GM19372 (cell line): ENCODE results near the gene STOX1.
"Not testable (repeated sequence)": the region's sequence is repeated elsewhere in the genome, so short reads cannot be mapped to it uniquely, and the experiment has no call there.

Experiments
- ATAC-seq: cut with Tn5 transposase; IDR thresholded peaks from one replicate; pipeline ENCODE4 v1.9.1; 2021; ENCODE audit warnings: mild to moderate bottlenecking, low read depth, moderate library complexity; ENCODE audit not compliant: unreplicated experiment

Gene STOX1

DNA sequence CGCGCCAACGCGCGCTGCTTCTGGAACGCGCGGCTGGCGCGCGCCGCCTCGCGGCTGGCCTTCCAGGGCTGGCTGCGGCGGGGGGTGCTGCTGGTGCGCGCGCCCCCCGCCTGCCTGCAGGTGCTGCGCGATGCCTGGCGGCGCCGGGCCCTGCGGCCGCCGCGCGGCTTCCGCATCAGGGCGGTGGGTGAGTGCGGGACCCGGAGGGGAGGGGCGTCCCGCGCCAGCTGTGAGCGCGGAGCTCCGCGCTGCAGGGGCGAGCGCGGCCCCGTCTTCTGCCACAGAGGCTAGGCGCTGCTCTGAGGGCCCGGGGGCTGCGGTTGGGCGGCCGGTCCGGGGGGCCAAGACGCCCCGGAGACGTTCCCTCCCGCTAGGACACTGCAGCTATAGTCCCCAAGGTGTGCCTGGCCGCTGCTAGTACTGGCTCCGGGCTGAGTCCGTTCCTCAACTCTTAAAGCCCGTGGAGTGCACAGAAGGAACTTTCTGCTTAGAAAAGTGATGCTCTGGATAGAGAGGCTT, 811 bp downstream of the STOX1 start:
- peak; percentile 46 for ATAC-seq

DNA sequence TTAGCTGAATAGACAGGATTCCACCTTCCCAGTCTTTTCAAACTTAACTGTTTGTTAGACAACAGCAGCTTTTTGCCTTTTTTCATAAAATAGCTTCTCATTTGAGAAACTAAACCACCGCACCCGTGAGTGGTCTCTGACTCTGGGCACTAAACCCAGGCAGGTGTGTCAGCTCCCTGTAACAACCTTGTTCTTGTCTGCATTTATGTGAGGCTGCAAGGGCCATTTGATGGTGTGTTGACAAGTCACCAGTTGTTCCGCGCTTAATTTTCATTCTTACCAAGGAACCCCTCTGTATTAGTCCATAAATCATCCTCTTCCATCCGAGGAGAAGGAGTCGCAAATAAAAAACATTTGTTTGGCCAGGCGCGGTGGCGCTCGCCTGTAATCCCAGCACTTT, 1.5 kb downstream of the STOX1 start:
- ATAC-seq, result no peak

DNA sequence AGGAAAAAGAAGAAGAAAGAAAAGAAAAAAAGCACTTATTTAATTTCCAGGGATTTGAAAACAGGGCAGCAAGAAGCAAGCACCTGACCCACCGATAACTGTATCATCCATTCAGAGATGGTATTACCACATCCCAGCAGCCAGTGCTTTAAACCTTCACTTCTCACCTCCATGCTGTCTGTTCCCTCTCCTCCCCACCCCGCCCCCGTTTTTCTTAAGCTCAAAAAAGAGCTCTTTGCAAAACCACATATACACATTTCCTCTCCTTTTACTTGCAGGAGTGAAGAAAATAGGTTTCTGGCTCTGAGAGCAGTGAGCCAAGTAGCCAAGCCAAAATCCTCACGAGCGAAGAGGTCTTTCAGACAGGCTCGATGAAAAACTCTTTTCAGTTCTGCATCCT, 2.2 kb downstream of the STOX1 start:
- no peak for ATAC-seq

DNA sequence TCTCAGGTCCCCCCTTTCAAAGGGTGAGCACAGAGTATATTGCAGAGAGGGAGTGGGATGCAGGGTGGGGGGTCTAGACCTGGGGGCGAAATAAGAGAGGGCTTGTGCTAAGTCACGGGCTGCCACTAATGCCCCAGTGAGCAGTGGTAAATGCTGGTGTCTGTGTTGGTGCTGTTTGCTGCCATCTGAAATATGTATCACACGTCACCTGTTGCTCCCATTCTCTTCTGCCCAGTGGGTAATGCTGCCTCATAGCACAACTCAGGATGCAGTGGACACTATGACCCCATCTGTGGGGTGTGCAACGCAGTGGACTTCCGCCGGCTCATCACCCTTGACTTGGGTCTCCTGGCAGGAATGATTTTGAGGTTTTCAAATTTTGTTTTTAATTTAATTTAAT, 2.6 kb downstream of the STOX1 start:
- ATAC-seq, result no peak

DNA sequence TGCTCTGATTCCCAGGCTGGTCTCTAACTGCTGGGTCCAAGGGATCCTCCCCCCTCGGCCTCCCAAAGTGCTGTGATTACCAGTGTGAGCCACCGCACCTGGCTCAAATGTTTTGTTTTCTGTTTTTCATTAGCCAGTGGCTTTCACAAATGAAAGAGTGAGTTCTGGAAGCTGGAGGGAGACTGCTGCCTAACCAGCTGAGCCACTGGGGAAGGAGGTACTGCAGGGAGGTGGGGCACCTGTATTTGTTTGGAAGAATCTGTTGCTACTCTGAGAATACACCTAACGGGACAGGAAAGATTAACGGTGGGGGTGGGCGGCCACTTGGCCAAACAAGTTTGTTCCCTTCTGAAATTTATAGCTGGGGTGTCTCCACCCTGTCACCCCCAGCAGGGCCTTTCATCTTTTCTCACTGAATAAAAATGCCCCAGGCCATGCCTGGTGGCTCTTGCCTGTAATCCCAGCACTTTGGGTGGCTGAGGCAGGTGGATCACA, 4.7 kb downstream of the STOX1 start:
- no peak for ATAC-seq

DNA sequence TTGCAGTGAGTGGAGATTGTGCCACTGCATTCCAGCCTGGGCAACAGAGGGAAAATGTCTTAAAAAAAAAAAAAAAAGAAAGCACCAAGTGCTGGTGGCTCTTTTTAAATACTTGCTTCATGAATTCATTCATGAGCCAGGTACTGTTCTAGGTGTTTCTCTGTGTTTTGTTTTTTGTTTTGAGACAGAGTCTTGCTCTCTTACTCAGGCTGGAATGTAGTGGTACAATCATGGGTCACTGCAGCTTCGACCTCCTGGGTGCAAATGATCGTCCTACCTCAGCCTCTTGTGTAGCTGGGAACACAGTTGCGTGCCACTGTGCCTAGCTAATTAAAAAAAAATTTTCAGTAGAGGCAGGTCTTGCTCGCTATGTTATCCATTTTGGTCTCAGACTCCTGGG, 5.3 kb downstream of the STOX1 start:
- ATAC-seq, result no peak

DNA sequence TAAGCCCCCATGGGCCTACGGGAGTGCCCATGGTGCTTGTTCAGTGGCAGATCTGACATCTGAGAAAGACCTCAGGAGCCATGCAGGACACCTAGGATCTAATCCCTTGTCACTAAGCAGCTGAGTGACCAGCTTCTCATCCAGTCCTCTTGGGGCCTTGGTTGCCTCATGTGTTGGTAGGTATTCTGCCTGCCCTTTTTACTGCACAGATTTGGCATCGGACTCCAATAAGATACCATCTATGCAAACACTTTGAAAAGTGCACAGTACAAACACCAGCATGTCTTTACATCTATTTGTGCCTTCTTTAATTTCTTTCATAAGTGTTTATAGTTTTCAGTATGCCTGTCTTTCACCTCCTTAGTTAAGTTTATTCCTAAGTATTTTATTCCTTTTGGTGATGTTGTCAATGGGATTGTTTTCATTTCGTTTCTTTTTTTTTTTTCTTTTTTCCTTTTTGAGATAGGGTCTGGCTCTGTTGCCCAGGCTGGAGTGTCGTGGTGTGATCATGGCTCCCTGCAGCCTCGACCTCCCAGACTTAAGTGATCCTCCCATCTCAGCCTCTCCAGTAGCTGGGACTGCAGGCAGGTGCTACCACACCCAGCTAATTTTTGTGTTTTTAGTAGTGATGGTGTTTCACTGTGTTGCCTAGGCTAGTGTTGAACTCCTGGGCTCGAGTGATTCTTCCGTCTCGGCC, 10.4 kb downstream of the STOX1 start:
- ATAC-seq, result no peak

DNA sequence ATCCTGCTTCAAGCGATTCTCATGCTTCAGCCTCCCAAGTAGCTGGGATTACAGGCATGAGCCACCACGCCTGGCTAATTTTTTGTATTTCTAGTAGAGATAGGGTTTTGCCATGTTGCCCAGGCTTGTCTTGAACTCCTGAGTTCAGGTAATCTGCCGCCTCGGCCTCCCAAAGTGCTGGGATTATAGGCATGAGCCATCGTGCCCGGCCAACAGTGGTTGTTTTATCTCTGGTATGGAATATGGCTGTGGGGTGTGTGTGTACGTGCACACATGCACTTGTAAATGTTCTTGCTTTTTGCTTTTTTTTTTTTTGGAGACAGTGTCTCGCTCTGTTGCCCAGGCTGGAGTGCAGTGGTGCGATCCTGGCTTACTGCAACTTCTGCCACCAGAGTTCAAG, 13.3 kb downstream of the STOX1 start:
- not testable (repeated sequence) for ATAC-seq

DNA sequence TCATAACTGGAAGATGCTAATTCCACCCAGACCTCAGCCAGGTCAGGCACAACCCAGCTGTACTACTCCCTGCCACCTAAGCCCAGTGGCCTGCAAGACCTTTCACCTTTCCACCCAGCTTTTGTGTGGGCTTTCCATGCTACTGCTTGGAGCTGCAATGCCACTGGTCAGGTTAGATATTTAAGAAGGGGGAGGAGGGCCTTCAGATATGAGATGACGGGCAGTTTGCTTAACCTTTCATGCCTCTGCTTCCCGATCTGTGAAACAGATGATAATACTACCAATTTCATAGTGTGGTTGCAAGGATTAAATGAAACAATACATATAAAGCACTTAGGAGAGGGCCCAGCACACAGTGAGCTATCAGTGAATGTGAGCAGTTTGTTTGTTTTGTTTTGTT, 20.9 kb downstream of the STOX1 start:
- ATAC-seq, result no peak

DNA sequence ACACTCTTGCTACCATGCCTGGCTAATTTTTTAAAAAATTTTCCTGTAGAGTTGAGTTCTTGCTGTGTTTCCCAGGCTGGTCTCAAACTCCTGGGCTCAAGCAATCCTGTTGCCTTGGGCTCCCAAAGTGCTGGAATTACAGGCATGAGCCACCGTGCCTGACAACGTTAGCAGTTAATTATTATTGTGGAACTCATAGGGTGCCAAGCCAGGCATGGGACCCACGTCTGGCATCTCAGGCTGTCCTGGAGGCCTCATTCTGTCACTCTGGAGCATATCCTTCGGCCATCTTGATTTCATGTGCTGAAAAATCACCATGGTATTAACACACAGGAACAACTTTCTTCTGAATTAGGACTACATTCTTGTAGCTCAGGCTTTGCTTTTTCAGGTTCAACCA, 21.5 kb downstream of the STOX1 start:
- no peak for ATAC-seq

DNA sequence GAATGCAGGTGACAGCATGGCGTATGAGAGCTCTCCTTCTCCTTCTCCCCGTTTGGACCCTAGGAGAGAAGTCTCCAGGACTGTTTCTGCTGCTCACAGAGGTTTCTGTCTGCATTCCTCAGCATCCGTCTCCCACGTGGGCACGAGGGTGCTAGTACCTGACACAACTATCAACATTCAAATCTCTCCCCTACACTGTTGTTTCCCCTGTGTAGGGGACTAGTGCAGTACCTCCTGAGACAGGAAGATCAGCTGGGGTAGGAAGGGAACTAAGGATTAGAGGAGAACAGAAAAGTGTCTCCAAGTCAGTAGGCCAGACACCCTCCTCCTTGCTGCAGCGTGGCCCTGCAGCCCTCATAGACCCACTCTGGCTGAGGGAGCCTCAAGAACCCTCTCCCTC, 29.0 kb downstream of the STOX1 start:
- ATAC-seq, result no peak

DNA sequence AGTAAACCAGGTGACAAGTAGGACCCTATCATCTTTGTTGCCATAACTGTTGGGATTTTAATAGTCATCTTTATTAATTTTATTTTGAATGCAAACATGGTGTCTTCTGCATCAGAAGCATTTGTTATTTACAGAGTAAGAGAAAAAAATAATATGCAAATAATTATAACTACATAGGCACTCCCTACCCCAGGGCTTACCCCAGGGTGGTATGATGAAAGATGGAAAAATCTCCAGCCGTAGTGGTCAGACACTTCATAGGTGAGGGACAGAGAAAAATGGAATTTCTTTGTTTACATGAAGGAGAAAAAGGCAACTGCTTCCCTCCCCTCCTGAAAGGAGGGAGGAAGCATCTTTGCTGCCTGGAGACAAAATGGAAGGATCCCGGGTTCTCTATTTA, 29.7 kb downstream of the STOX1 start:
- no peak for ATAC-seq

DNA sequence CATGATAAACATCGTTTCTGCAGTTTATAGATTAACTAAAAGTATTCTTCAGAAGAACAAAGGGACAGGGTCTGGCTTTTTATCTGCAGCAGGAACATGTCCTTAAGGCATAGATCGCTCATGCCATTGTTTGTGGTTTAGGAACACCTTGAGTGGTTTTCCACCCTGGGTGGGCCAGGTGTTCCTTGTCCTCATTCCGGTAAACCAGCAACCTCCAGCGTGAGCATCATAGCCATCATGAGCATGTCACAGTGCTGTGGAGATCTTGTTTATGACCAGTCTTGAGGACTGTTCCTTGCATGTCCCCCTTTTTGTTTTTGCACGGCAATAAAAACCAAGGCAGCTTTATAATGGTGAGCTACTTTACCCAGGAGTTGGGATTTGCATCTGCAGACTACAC, 33.9 kb downstream of the STOX1 start:
- no peak for ATAC-seq

DNA sequence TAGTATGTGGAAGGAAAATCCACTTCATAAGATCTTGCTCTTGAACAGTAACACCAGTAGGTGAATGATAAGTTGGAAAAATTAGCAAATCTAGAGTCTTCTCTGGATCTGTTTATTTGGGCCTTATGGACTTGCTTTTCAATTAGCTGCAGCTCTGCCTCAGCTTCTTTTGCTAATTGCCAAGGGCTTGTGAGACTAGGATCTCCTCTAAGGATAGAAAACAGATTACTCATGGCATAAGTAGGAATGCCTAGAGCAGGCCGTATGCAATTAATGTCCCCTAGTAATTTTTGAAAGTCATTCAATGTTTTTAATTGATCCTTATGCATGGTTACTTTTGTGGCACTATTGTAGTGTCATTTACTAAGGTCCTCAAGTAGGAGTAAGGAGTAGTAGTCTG, 37.3 kb downstream of the STOX1 start:
- no peak for ATAC-seq

DNA sequence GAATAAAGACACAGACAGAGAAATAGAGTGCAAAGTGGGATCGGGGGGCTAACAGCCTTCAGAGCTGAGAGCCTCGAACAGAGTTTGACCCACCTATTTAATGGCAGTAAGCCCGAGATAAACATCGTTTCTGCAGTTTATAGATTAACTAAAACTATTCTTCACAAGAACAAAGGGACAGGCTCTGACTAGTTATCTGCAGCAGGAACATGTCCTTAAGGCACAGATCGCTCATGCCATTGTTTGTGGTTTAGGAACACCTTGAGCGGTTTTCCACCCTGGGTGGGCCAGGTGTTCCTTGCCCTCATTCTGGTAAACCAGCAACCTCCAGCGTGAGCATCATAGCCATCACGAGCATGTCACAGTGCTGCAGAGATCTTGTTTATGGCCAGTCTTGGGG, 40.8 kb downstream of the STOX1 start:
- not testable (repeated sequence) for ATAC-seq

DNA sequence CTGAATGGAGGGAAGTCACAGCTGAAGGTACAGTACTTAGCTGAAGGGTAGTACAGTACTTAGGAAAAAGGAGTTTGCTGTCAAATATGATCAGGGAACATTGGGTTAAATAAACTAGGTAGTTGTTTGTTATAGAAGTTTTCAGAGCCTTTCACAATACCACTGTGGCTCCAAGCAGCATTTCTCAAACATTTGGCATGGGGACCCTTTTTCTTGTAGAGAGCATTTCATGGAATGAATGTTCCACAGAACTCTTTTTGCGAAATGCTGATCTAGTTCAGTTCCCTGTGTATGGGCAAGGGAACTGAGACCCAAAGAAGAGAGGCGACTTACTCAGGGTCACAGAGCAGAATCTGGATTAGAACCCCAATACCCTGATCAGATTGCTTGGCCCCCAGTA, 42.3 kb downstream of the STOX1 start:
- ATAC-seq, result no peak

DNA sequence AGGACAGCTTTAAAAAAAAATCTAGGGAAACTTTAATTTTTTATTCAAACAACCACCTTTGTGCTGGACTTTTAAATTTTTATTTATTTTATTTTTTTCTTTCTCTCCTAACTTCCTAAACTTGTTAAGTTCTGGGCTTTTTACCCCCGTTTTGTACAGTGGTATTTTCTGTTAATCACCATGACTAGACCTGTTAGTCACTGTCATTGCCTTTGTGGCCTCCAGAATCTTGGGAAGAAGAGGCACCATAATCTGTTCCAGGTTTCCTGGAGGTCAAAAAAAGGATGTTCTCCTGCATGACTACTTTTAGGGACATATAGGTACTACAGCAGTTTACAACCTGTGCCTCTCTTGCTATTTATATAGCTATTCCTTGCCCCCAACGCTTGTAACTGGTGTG, 42.7 kb downstream of the STOX1 start:
- no peak for ATAC-seq

DNA sequence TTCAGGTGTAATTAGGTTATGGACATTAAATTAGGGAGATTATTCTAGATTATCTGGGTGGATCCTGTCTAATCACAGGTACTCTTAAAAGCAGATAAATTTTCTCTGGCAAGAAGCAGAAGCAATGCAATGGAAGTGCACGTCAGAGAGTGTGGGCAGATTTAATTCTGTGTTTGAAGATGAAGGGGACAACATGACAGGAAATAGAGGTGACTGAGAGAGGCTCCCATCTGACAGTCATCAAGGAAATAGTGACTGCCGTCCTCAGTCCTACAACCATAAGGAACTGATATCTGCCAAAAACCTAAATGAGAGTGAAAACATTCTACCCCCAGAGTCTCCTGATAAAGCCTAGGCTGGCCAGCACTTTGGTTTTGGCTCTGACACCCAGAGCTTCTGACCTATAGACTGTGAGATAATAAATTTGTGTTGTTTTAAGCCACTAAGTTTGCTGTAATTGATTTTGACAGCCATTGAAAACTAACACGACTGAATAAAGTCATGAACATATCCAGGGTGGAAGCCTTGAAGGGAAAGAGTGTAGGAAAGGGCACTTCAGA, 43.3 kb downstream of the STOX1 start:
- no peak for ATAC-seq

DNA sequence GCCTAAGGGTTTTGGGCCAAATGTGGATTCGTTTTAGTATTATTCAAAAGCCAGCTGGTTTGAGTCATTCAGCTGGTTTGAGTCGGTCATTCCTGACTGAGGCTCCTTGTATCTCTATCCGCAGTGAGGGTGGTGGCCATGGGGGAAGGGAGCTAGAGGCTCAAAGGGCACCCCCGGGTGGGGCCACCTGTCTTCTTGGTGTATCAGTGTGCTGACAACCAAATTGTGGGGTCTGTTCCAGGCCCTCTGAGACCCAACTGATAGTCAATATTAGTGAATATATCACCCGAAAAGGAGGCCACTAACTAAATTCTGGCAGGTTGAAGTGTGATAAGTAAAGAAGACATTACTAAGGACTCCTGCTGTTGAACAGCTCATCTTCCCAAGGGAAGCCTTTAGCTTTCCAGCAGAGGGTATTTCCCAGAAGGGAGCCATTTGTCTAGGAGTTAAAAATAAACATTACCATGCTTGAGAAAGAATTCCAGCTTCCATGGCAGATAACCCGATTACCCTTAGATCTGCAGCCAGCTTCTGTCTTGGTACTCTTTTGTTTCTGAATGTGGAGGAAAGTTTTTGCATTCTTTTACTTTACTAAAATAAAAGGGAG, 43.9 kb downstream of the STOX1 start:
- no peak for ATAC-seq

DNA sequence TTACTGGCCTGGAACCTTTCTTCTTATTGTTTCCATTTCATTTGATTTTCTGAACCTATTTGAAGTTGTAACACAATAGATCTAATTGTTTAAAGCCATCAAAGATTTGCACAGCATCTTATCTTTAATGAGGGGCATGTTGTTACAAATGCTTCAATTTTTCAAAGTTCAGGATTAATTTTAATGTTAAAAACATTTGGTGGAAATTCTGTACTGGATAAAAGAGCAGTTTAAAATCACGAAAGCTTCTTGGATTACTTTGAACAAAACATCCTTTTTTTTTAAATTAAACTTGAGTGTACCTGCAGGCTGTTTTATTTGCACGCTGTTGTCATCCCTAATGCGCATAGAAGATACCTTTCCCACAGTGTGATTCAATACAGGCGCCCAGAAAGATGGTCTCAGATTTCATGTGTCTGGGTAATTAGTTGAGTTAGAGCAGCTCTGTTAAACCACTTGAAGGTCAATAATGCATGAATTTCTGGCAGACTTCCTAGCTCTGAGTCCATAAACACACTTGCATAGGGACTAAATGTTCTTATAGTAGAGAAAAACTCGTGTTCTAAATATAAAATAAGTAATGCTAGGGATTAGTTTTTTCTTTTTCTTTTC, 44.5 kb downstream of the STOX1 start:
- no peak for ATAC-seq
